Measurements from ENCODE around the gene KCNK18. TPM values are rescaled to one million over a fixed set of nuclear protein-coding genes. Genes with fewer than 3 reads are reported as not detected.

Gene KCNK18
- total RNA-seq, 1 donor from 2014 or later: not detected

DNA sequence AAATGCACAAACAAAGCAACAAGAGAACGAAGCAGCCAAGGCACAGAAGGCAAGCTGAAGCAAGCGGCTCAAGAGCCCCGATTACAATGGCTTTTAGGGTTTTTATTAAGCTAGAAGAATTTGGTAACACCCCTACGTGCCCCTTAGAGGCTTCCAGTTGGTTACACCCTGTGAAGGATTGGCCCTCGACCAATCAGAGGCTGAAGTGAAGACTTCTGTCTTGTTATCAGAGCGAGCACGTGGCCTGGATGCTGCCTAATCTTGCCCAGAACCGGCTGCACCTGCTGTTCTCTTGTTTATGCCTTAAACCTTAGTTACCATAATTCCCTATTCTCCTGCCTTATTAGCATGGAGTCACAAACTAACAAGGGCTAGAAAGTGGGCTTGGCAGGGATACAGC is 21.4 kb downstream of the KCNK18 start:
- Histone ChIP-seq H3K27me3 (ENCODE audit: control insufficient read depth, insufficient read depth, low read length) (peaks cover 2% of the 10 kb centered on the region), H3K4me3 (ENCODE audit: low read depth, low read length) (no peak overlapping the region), H3K36me3 (ENCODE audit: control insufficient read depth, insufficient read depth, low read length) (no peaks in the 10 kb centered on the region)
- TF ChIP-seq, protein P1, sequence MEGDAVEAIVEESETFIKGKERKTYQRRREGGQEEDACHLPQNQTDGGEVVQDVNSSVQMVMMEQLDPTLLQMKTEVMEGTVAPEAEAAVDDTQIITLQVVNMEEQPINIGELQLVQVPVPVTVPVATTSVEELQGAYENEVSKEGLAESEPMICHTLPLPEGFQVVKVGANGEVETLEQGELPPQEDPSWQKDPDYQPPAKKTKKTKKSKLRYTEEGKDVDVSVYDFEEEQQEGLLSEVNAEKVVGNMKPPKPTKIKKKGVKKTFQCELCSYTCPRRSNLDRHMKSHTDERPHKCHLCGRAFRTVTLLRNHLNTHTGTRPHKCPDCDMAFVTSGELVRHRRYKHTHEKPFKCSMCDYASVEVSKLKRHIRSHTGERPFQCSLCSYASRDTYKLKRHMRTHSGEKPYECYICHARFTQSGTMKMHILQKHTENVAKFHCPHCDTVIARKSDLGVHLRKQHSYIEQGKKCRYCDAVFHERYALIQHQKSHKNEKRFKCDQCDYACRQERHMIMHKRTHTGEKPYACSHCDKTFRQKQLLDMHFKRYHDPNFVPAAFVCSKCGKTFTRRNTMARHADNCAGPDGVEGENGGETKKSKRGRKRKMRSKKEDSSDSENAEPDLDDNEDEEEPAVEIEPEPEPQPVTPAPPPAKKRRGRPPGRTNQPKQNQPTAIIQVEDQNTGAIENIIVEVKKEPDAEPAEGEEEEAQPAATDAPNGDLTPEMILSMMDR (IDR thresholded peaks at IDR 0.05; ENCODE audit: insufficient read depth, low read length, severe bottlenecking): no peak
- DNase-seq (ENCODE audit: low read depth) (no peak), FAIRE-seq (no peak)

- Histone ChIP-seq H3K36me3 (ENCODE audit: control insufficient read depth, insufficient read depth, low read length) (no peaks in the 10 kb centered on the region), H3K27me3 (ENCODE audit: control insufficient read depth, insufficient read depth, low read length) (no peaks in the 10 kb centered on the region), H3K4me3 (ENCODE audit: low read depth, low read length) (no peak overlapping the region)
- no peak for FAIRE-seq
- DNase-seq (ENCODE audit: low read depth): peak; percentile 82
- TF ChIP-seq, protein P1 (IDR thresholded peaks at IDR 0.05; ENCODE audit: insufficient read depth, low read length, severe bottlenecking): no peak
Observed at GRCh38 chr10:117221156-117221711, 23.9 kb downstream of the KCNK18 start.

DNA sequence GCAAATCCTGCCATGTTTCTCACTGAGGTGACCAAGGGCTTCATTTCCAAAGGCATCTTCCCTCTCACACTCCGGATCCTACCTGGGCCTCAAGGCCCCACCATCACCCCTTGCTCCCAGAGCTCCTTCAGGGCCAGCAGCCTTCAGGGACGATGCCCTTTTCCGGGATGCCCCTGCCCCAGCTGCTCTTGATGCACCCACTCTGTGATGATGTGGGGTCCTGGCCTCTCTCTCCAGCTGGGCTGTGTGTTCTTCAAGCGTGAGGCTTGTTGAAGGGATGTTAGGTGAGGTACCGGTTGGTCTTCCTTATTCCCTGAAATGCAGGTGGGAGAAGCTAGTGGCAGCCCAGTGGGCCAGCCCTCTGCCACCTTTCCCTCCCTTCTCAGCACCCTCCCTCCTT is 25.3 kb downstream of the KCNK18 start:
- Histone ChIP-seq H3K27me3 (ENCODE audit: control insufficient read depth, insufficient read depth, low read length) (no peaks in the 10 kb centered on the region), H3K4me3 (ENCODE audit: low read depth, low read length) (no peak overlapping the region), H3K36me3 (ENCODE audit: control insufficient read depth, insufficient read depth, low read length) (no peaks in the 10 kb centered on the region)
- DNase-seq (ENCODE audit: low read depth): no peak
- TF ChIP-seq, protein P1 (IDR thresholded peaks at IDR 0.05; ENCODE audit: insufficient read depth, low read length, severe bottlenecking): no peak
- FAIRE-seq: no peak

DNA sequence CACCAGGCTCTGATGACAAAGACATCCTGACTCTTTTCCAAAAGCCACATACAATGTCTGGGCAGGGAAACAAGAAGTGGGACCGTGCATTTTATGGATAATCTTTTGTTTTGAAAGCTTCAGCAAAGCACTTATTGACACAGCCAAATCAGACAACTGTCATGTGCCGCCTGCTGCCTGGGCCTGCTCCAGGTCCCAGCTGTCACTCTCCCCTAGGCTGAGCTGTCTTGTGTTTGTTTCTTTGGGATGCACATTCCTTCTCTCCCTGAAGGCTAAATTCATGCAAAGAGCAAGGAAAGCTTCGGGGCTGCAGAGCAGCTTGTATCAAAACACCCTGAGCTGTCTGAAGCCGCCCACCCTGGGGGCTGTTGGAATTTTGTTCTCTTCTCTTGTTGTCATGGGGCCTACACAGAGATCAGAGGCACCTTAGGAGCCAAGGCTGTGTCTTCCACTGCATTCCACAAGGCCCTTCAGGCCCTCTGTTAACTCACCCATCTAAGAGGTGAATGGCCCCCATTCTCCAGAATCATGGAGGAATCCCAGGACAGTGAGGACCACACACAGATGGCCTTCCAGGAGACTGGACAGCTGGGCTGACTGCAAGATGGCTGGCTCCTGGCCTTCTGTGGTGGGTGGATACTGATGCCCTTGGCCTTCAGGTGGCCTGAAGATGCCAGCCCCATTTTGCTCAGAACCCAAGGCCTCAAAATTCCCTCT is 25.8 kb downstream of the KCNK18 start:
- H3K4me3 ChIP-seq (ENCODE audit: low read depth, low read length): no peak overlapping the region
- TF ChIP-seq, protein P1 (IDR thresholded peaks at IDR 0.05; ENCODE audit: insufficient read depth, low read length, severe bottlenecking): no peak
- FAIRE-seq: no peak
- no peaks in the 10 kb centered on the region for H3K27me3 ChIP-seq (ENCODE audit: control insufficient read depth, insufficient read depth, low read length)
- DNase-seq (ENCODE audit: low read depth): no peak
- H3K36me3 ChIP-seq (ENCODE audit: control insufficient read depth, insufficient read depth, low read length): no peaks in the 10 kb centered on the region

DNA sequence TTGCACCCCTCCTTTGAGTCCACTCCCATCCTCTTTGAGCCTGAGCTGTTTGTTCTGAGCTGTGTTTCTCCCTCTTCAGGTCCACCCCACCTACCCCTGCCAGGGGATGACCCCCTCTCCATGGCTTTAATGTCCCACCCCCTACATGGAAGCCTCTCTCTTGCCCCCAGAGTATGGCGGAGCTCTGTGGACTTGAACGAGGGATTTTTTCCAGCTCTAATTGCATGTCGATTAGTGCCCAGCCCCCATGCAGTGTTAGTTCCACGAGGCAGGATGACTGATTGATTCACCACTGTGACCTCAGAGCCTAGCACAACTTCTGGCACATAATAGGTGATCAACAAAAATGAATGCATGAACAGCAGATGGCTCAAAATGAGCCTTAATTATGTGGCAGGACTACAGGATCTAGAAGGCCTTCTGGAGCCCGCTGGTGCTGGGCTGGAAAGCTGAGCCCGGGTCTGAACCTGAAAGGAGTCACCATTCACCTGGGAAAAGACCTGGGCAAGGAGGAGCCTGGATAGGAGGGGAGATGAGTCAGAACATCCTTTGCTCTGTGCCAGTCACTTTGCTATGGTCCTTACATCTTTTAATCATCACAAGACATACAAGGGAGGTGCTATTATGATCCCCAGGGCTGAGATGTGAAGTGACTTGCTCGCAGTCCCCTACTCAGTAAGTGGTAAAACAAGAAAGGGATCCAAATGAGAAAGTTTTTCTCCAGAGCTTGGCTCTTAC is 26.6 kb downstream of the KCNK18 start:
- Histone ChIP-seq H3K4me3 (ENCODE audit: low read depth, low read length) (no peak overlapping the region), H3K27me3 (ENCODE audit: control insufficient read depth, insufficient read depth, low read length) (no peaks in the 10 kb centered on the region), H3K36me3 (ENCODE audit: control insufficient read depth, insufficient read depth, low read length) (no peaks in the 10 kb centered on the region)
- DNase-seq (ENCODE audit: low read depth) (peak; percentile 51), FAIRE-seq (no peak)
- TF ChIP-seq, protein P1 (IDR thresholded peaks at IDR 0.05; ENCODE audit: insufficient read depth, low read length, severe bottlenecking): no peak
